8988T (cell line): Measurements from ENCODE around the gene TSPAN5.

Experiments used
- DNase-seq: peaks from one replicate; pipeline ENCODE4 v3.0.0; 2011

The TSPAN5 gene

GRCh38 chr4:98512918-98513317 is 145.5 kb downstream of the TSPAN5 start:
- no peak for DNase-seq

GRCh38 chr4:98510757-98511517 is 147.5 kb downstream of the TSPAN5 start:
- no peak for DNase-seq

- DNase-seq = no peak
These were observed 148.1 kb downstream of the TSPAN5 start for GRCh38 chr4:98510340-98510739.

GRCh38 chr4:98509721-98510120 is 148.7 kb downstream of the TSPAN5 start:
- DNase-seq = no peak

GRCh38 chr4:98508829-98509598 is 149.4 kb downstream of the TSPAN5 start:
- no peak for DNase-seq

- DNase-seq = no peak
These were observed 150.2 kb downstream of the TSPAN5 start for GRCh38 chr4:98508248-98508647.

- DNase-seq = no peak
These were observed 151.1 kb downstream of the TSPAN5 start for GRCh38 chr4:98507299-98507698.

GRCh38 chr4:98506462-98507132 is 151.8 kb downstream of the TSPAN5 start:
- peak; percentile 15 for DNase-seq

- DNase-seq = no peak
These were observed 152.4 kb downstream of the TSPAN5 start for GRCh38 chr4:98505992-98506391.

- DNase-seq = no peak
These were observed 154.3 kb downstream of the TSPAN5 start for GRCh38 chr4:98504091-98504490.

GRCh38 chr4:98503676-98504075 is 154.7 kb downstream of the TSPAN5 start:
- DNase-seq = no peak

- DNase-seq = no peak
These were observed 155.8 kb downstream of the TSPAN5 start for GRCh38 chr4:98502624-98503023.

GRCh38 chr4:98502031-98502430 is 156.4 kb downstream of the TSPAN5 start:
- no peak for DNase-seq

- DNase-seq = no peak
These were observed 157.0 kb downstream of the TSPAN5 start for GRCh38 chr4:98501383-98501782.

GRCh38 chr4:98498774-98499173 is 159.6 kb downstream of the TSPAN5 start:
- no peak for DNase-seq

- no peak for DNase-seq
These were observed 162.1 kb downstream of the TSPAN5 start for GRCh38 chr4:98496152-98496845.

- DNase-seq = no peak
These were observed 165.1 kb downstream of the TSPAN5 start for GRCh38 chr4:98493296-98493695.

- DNase-seq = no peak
These were observed 166.4 kb downstream of the TSPAN5 start for GRCh38 chr4:98491899-98492559.

- DNase-seq = no peak
These were observed 168.2 kb downstream of the TSPAN5 start for GRCh38 chr4:98490251-98490650.

- DNase-seq = no peak
These were observed 172.5 kb downstream of the TSPAN5 start for GRCh38 chr4:98485816-98486345.

- no peak for DNase-seq
These were observed 174.4 kb downstream of the TSPAN5 start for GRCh38 chr4:98484031-98484430.
